Left hindlimb (tissue), 1 donor: ENCODE measurements around the gene TMEM131L.
"Not testable (repeated sequence)": the region's sequence is repeated elsewhere in the genome, so short reads cannot be mapped to it uniquely, and the experiment has no call there.

Source experiments
- DNase-seq: peaks from one replicate; pipeline ENCODE4 v3.0.0-alpha.2; 2018

The TMEM131L gene

DNA sequence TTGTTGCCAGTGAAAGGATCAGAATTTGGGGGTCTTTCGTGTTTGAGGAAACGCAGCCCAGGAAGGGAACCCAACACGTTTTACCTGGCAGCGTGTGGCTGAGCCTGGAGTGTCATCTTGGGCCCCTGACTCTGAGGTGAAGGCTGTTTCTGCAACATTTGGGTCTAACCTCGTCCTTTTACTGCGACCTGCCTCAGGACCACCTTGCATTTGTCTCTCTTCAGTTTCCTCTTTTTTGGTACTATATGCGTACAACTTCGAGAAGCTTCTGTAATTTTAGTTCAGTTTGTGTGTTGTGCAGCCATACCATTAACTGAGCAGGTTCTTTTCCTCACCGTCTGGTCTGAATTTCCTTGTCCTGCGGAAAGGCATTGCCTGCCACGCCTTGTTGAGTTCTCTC is 61.5 kb downstream of the TMEM131L start:
- DNase-seq = no peak

DNA sequence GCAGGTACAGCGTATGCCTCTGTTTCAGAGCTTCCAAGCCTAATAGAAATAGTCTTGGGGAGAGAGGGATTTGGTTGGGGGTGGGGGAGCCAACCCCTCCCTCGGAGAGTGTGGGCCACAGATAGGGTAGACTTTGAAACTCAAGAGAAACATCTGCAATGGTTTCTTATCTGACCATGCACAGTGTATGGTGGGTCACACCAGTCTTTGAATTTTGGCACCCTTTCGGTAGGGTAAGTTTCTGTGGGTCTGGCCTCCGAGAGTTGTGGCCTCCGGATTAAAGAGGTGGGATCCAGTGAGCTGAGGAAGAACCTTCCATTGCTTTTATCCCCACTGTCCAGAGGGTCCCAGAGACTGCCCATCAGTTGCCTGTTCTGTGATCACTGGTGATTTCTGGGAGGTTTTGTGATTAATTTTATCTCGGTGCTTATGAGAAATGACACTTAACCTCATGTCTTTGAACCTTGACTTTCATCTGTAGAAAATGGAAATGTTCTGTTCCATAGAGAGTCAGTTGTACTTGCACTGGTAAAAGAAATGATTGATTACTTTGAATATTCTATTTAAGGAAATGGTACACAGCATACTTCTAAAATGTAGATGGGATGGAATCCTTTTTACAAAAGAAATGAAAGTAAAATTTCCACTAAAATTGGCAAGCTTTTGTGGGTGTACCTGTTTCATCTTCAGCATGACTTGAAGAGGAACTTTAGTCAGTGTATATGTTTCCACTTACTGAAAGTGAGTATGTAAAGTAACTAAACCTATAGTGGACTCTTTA is 62.7 kb downstream of the TMEM131L start:
- DNase-seq = no peak

DNA sequence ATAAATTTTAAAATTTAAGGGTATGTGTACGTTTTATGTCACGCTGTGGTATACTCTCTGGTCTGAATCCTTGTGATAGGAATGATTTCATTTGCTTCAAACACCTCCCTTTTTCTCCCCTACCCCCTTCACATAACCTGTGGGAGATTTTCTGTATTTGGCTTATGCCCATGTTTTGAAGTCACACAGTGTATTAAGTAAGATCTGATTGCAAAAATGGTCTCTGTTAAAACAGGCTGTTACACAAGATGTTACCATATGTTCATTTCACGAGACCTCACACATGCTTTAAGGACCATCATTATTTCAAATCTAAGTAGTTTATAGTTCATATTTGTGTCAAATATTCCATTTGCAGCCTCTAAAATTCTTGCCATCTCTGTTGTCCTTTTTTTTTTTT is 63.5 kb downstream of the TMEM131L start:
- DNase-seq = no peak

DNA sequence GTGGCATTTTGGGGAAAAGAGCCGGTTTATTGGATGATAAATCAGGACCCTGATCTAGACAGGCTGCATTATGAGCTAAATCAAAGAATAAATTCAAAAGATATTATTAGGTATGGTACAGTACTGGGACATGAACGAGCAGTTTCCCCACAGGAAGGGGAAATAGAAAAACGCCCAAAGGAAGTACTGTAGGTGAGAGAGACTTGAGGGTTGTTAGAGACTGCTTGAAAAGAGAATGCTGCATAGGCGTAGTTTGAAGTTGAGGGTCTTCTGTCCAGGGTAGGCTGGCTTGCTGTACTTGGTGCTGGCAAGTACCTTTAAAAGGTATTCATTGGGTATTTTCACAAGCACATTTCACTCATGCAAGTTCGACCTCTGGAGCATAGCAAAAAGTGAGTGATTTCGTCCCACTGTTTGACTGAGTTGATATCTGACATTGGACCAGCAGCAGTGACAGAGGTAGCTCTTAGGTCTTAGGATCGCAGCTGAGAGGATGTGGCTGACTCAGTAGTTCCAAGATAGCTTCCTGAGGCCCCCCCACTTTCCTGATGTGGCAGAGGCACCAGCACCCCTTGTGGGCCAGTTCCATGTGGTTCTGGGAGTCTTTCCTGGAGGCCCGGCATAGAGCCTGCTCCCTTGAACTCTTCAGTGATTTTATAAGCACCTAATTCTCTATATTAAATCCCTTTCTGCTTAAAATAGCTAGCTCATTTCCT is 64.3 kb downstream of the TMEM131L start:
- DNase-seq = no peak

DNA sequence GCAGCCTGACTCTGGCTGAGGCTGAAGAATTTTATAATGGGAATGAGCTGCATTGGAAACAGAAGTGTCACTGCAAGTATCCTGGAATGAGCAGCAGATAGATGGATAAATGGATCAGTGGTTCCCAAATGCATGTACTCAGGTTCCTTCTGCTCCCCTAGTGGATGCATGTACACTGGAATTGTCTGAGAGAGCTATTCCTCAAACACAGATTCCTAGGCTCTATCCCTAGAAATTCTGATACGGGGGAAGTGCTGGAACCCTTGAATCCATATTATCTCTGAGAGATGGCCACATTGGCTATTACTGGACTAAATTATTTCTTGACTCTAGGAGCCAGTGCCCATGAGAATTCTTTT is 64.8 kb downstream of the TMEM131L start:
- DNase-seq = no peak

DNA sequence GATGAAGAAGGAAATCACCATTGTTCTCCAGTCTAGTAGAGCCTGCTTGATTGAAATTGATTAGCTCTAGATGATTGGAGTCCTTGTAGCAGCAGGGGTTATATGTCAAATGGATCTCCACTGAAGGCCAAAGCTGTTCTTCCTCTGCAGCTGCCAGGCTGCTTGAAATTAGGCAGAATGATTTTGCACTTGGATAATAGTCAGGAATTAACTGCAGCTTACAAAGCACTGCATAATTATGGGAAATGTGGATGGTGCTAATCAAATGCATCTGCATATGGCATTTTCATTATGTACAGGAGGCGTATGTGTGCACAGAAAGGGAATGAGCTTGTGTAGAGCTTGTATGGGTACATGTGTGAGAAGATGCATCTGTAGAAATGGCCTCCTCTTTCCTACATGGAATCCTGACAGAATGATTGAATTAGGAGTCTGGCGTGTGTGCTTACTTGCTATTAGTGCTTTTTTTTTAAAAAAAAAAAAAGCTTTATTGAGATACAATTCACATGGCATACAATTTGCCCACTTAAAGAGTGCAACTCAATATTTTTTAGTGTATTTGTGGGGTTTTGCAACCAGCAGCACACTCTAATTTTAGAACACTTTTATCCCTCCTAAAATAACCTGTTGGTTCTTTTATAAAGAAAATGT is 65.9 kb downstream of the TMEM131L start:
- DNase-seq = no peak

DNA sequence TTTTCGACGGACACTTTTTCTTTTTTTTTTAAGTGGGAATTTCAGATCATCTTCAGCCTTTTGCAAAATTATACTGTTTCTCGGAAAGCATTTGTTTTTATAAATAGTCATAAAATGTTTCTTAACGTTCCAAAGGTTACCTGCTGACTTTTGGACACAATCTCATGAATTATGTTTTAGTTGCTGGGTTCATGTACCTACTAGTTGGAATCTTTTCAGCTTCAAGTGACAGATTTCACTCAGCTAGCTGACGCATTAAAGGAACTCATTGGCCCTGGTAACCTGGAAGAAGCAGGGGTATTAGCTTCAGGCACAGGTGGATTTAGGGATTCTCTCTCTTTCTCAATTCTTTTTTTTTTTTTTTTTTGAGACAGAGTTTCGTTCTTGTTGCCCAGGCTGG is 66.5 kb downstream of the TMEM131L start:
- DNase-seq = no peak

DNA sequence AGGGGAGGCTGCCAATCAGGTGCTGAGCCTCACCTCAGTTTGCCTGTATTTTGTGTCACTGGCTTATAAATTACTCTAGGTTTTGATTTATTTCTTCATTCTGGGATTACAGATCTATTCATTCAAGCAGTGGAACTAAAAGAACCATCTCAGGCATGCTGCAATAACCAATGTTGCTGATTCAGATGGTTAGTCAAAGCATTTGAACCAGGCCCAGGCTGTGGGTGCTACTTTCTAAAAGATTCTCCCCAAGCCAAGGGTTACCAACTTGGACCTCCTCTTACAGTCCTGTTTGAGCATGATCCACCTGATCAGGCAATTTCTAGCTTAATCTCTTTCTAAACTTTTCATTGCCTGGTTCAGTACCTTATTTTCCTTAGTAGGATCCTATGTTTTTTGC is 67.2 kb downstream of the TMEM131L start:
- no peak for DNase-seq

DNA sequence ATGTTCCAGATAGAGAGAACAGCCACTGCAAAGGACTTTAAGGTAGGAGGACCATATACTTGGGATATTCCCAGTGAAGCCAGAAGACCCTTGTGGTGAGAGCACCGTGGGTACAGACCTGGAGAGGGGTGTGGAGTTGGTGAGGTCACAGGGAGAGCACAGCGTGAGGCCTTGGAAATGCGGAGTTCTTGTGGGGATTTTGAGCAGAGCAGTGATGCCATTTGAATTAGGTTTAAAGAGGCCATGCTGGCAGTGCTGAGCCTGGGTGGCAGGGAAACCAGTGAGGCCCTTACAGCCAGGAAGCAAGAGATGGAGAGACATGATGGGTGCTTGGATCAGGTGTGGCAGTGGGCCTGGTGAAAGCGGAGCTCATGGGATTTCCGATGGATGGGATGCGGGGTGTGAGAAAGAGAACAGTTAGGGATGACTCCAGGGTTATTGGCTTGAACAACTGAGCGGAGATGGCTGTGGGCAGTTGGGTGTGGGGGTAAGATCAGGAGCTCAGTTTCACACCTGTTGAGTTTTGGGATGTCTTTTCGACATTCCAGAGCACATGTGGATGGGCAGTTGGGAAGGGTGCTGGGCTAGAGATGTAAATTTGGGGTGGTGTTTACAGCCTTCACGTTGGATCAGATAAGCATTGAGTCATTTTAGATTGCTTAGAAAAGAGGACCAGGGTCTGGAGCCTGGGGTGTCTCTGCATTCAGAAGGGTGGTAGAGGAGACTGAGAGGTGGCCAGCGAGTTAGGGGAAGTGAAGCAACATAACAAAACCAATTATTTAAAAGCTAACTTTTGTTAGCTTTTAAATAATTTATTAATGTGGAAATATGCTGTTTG is 68.9 kb downstream of the TMEM131L start:
- no peak for DNase-seq

DNA sequence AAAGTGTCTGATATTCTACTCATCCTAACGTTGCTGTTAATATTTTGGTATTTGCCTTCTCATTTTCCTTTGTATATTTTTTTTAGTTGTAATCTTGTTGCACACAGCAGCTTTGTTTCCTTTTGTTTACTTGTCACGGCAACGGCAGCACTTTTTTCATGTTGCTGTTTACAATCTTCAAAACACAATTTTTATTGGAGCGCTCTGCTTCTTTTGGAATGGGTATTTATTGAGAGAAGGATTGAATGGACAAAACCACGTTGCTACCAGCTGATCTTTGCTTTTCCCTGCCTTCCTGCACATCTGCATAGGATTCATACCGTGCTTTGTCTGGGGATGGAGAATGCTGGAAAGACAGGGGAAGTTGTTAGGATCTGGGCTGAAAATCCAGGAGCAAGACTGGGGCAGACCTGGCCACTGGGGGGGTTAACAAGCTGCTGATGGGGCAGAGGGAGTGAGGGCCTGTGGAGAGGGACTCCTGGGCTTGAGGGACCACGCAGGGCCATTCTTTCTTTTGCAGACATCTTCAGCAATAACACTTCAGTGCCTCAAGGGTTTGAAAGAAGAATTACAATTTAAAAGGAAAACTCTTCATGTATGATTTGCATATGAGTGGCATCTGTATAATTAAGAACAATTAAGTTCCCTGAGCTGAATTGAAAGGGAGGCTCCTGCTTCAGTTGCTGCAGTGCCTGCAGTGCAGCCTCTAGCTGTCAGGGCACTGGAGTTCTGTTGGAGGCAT is 69.8 kb downstream of the TMEM131L start:
- DNase-seq = no peak

DNA sequence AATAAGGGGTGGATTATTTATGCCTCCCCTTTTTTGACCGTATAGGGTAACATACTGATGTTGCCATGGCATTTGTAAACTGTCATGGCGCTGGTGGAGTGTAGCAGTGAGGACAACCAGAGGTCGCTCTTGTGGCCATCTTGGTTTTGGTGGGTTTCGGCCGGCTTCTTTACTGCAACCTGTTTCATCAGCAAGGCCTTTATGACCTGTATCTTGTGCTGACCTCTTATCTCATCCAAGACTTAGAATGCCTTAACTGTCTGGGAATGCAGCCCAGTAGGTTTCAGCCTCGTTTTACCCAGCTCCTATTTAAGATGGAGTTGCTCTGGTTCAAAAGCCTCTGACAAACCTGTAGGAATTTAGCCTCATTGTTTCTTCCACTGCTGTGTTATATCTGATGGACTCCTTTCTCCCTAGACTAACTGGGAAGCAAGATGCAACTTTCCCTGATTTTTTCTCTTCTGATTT is 71.4 kb downstream of the TMEM131L start:
- no peak for DNase-seq

DNA sequence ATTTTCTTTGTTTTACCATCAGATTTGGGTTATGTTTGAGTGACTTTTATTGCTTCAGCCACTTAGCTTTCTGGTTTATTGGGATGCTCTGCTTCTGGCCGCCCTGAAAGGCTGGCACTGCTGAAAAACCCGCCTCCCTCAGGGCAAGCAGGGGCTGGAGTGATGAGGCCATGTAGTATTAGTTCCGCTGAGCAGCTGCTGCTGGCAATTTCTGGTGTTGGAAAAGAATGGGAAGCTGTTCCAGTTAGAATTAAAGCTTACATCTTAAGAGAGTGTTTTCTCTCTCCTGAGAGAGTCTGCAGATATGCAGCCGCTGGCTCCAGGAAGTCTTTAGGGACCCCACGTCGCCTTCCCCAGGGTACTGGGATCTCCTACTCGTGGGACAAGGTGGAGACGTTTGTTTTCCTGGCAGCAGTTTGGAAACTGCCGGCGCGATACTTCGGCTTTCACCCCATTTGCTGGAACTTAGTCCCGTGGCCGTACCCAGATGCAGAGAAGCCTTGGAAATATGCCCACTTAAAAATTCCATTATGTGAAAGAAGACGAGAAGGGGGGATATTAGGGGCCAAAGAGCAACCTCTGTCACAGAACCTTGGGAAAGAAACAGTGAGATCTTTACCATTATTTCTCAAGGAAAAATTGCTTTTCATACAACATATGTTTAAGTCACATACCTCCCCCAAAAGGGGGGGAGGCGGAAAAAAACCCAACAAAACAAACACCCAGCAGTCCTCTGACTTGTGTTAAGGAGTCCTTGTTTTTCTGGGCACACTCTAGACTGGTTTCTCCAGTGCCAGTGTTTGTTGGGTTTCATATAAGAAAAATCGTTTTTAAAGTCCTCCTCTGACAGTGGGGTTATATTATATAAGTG is 72.6 kb downstream of the TMEM131L start:
- DNase-seq = peak; percentile 74

DNA sequence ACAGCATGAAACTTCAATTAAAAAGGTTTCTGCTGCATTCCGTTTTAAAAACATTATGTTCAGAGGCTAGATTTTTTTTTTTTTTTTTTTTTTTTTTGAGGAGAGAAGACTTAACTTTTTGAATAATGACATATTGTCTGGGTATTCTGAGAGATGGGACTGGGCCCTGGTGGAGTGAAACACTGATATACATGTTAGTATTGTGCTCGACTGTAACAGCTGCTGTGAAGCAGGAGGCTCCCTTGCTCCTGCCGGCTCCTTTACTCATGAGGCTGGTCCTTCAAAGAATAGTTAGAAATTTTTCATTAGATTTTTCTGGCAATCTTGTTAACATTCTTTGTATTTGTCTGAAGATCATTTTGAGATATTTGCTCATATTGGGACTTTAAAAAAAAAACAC is 73.3 kb downstream of the TMEM131L start:
- no peak for DNase-seq

DNA sequence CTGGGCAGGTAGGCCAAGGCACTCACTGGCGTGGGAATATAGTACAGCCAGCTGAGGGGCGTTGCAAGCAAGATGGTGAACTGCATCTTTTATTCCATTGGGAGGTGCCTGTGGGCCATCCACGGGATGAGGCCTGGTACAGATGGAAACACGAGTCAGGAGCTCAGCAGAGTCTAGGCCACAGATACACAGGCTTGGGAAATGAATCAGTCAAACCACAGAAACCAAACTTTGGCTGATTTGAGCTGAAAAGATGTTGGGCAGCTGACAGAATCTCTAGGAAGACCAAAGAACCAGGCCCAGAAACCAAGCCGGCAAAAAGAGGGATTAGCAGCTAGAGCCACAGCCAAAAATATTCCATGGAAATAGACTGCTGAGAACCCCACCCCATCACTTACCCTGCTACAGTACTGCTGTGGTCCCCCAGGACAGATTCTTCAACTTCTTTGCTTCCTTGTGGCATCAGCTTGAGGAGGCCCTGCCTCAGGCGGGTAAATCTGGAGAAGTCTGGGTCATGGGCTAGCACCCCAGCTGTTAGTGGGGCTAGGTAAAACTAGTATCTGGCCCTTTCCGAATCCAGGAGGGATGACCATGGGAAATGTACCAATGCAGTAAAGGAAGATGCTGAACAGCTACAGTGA is 75.4 kb downstream of the TMEM131L start:
- DNase-seq = no peak

DNA sequence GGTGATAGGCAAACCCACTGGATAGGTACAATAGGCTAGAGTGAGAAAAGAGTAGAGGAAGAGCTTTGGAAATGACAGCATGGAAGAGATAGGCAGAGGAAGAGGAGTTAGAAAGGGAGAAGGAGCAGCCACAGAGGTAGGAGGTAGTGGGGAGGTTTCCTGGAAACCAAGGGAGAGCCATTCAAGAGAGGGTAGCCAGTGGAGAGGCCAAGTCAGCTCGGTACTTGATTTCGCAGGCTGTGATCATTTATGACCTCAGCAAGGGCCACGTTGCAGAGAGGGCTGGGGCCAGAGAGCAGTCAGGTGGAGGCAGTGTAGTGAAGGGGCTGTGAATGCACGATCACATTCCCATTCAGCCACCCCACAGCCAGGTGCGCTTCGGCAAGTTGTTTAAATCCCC is 76.0 kb downstream of the TMEM131L start:
- no peak for DNase-seq

DNA sequence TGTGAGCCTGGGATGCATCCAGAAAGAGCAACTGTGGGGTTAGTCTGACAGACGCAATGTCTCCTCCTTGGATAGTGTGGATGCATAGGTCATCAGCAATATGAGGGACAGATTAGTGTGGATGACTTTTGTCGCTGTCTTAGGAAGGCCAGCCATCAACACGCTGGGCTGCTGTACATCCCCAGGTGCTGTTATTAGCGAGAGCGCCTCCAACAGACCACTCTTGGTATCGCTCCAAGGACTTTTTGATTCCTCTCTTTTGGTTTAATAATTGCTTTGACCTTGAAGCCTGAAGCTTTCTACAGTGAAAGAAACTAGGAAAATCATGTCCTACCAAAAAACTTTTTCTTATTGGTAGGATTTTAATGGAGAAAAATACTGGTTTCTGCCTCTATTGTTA is 76.7 kb downstream of the TMEM131L start:
- DNase-seq = no peak

DNA sequence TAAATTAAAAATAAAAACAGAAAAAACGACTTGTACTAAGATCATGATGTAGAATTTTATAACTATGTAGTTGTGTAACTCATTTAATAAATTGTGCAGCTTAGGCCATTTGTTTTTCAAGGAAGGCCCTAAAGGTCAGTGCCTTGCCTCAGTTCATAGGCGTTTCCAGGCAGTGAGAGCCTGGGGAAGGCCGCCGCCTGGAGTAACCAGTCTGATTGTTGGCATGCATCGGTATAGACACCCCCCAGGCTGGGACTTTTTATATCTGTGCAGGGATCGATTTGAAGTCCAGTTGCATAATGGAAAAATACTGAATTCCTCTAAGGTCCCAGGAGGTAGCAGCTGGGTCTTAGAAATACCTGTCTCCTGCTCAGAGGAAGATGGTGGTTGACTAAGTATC is 77.2 kb downstream of the TMEM131L start:
- no peak for DNase-seq

DNA sequence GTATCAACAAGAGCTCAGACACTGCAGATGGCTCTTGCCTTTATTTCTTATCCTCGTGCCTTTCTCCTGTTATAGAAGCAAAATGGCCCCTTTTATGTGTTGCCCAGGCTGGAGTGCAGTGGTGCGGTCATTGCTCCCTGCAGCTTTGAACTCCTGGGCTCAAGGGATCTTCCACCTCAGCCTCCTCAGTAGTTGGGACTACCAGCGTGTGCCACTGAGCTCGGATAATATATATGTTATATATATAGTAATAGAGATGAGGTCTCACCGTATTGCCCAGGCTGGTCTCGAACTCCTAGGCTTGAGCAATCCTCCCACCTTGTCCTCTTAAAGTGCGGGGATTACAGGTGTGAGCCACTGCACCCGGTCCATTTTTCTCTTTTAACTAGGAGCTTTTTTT is 79.7 kb downstream of the TMEM131L start:
- DNase-seq = no peak

DNA sequence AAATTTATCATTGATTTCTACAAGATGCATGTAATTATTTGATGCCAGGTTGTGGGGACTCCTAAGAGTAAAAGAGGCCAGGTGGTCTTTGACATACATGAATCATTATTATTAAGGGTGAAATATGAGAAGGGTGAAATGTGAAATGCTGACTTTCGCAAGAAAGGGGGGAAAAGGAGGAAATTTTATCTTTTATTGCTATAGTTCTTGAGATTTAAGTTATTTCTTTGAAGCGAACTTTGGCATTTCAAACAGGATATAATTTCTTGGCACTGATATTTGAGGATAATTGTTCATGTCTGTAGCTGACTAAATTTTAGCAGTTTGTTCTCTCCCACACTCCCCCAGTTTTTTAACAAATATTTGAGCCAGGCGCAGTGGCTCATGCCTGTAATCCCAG is 80.1 kb downstream of the TMEM131L start:
- no peak for DNase-seq

DNA sequence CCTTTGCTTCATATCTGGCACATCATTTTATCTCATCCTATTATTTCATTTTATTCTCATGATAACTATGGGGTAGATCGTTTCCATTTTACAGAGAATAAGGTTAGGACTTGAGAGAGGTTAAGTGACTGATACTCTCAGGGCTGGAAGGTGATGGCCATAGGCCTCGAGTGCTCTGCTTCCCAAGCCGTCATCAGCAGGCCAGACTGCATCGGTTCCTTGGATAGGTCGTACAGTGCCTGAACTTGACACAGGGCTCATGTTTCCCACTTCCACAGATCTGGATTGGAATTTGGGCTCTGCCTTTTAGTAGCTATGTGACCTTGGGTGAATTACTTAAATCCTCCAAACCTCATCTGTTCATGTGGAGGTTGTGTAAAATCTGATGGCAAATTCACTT is 81.4 kb downstream of the TMEM131L start:
- DNase-seq = no peak

DNA sequence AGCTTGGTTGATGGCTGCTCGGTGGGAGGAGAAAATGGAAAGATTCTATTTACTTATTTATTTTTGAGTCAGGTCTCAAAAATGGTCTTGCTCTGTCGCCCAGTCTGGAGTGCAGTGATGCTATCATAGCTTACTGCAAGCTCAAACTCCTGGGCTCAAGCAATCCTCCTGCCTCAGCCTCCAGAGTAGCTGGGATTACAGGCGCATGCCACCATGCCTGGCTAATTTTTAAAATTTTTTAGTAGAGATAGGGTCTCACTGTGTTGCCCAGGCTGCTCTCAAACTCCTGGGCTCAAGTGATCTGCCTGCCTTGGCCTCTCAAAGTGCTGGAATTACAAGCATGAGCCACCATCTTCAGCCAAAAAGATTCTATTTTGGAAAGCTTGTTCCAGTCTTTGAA is 82.7 kb downstream of the TMEM131L start:
- not testable (repeated sequence) for DNase-seq
